HCT116 (cell line): ENCODE measurements around the gene TLR5. TPM values are rescaled to one million over a fixed set of nuclear protein-coding genes. Genes with fewer than 3 reads are reported as not detected.

Experiments
- ATAC-seq: fragments of 200-7000 bp; cut with Tn5 transposase; 2 replicates; pipeline ENCODE4 v1.9.1; 2020; ENCODE audit warnings: mild to moderate bottlenecking, moderate library complexity
- BruUV-seq: library from RNA; stranded (reverse); fragments of 400-500 nt; replicated peaks from 2 replicates; lab custom pipeline; 2021; lab: Mats Ljungman, UMichigan
- CTCF ChIA-PET: fragments of 300-600 bp; sonication (Branson Sonifier 250); formaldehyde crosslinking; loops from one replicate; lab custom pipeline; 2021; ENCODE audit warnings: antibody characterized with exemption; lab: Charles Lee
- POLR2A ChIA-PET: fragments of 300-600, 350-600 bp; sonication (Branson Sonifier 250); formaldehyde crosslinking; loops from one replicate; lab custom pipeline; 2021; ENCODE audit warnings: antibody characterized with exemption; lab: Charles Lee
- RAD21 ChIA-PET, 2 experiments: fragments of 300-600 bp; sonication (Branson Sonifier 250); formaldehyde crosslinking; loops; one replicate each; lab custom pipeline; 2023; ENCODE audit warnings: low total read pairs in 2 of 2; ENCODE audit not compliant: uncharacterized antibody in 2 of 2, unreplicated experiment in 2 of 2, low non-redundant PET in 1 of 2; lab: Charles Lee
- DNase-seq: peaks from one replicate; pipeline ENCODE4 v3.0.0-alpha.2; 2010; ENCODE audit warnings: low read depth, low spot score
- H2AFZ ChIP-seq: fragments of 200-600 bp; shearing (Covaris generic), sonication (generic); 2 replicates; pipeline ENCODE4 v1.6.1; 2017; ENCODE audit warnings: low read depth, mixed run types, mixed read lengths, antibody characterized with exemption, low read length; ENCODE audit not compliant: poor library complexity, severe bottlenecking
- H3K27ac ChIP-seq: 2 replicates; pipeline ENCODE4 v1.5.1; 2012; ENCODE audit warnings: low read depth, low read length
- H3K27me3 ChIP-seq: fragments of 200-600 bp; sonication (generic); 2 replicates; pipeline ENCODE4 v1.6.1; 2016; ENCODE audit warnings: mixed run types, low read length, mixed read lengths; ENCODE audit not compliant: insufficient read depth
- H3K36me3 ChIP-seq, 2 experiments: fragments of 200-500 bp in 1 of 2; fragments of 200-600 bp in 1 of 2; sonication (Bioruptor generic) in 1 of 2; sonication (generic) in 1 of 2; 2 replicates each; pipeline versions ENCODE4 v1.5.1 to v1.6.1; 2014 to 2016; ENCODE audit warnings: low read length in 2 of 2, inconsistent platforms in 1 of 2, mixed read lengths in 1 of 2, mixed run types in 1 of 2; ENCODE audit not compliant: insufficient read depth in 2 of 2, control insufficient read depth in 1 of 2
- H3K4me1 ChIP-seq, 2 experiments: fragments of 200-600 bp in 1 of 2; sonication (generic) in 1 of 2; 2 replicates each; pipeline versions ENCODE4 v1.5.1 to v1.6.1; 2012 to 2017; ENCODE audit warnings: low read length in 2 of 2, inconsistent platforms in 1 of 2, mild to moderate bottlenecking in 1 of 2, mixed read lengths in 1 of 2, mixed run types in 1 of 2, moderate library complexity in 1 of 2; ENCODE audit not compliant: insufficient read depth in 2 of 2, control insufficient read depth in 1 of 2
- H3K4me2 ChIP-seq: fragments of 200-600 bp; sonication (generic); 2 replicates; pipeline ENCODE4 v1.6.1; 2017; ENCODE audit warnings: mixed run types, low read length, mixed read lengths
- H3K4me3 ChIP-seq, 2 experiments: fragments of 200-600 bp in 1 of 2; sonication (generic) in 1 of 2; replicated peaks in 1 of 2; 2 replicates each; pipeline ENCODE4 v1.5.1; 2011 to 2016; ENCODE audit warnings: low read length in 2 of 2, control low read depth in 1 of 2, low read depth in 1 of 2, mild to moderate bottlenecking in 1 of 2, mixed read lengths in 1 of 2, mixed run types in 1 of 2
- H3K79me2 ChIP-seq: fragments of 200-600 bp; sonication (generic); 2 replicates; pipeline ENCODE4 v1.6.1; 2017; ENCODE audit warnings: mild to moderate bottlenecking, mixed run types, low read length, moderate library complexity, mixed read lengths; ENCODE audit not compliant: insufficient read depth
- H3K9ac ChIP-seq: fragments of 200-600 bp; sonication (generic); 2 replicates; pipeline ENCODE4 v1.6.1; 2016; ENCODE audit warnings: low read length, mixed read lengths
- H3K9me2 ChIP-seq: fragments of 200-600 bp; sonication (generic), shearing (Covaris generic); 2 replicates; pipeline ENCODE4 v1.6.1; 2017; ENCODE audit warnings: mixed run types, mild to moderate bottlenecking, moderate library complexity; ENCODE audit not compliant: insufficient read depth
- H3K9me3 ChIP-seq, 2 experiments: fragments of 200-500 bp in 1 of 2; fragments of 200-600 bp in 1 of 2; sonication (Bioruptor generic) in 1 of 2; sonication (generic) in 1 of 2; 2 replicates each; pipeline ENCODE4 v1.6.1; 2014 to 2017; ENCODE audit warnings: low read length in 2 of 2, mixed read lengths in 2 of 2, inconsistent platforms in 1 of 2, low read depth in 1 of 2, mild to moderate bottlenecking in 1 of 2, mixed run types in 1 of 2, moderate library complexity in 1 of 2; ENCODE audit not compliant: control insufficient read depth in 1 of 2, insufficient read depth in 1 of 2
- H4K20me1 ChIP-seq: fragments of 200-600 bp; sonication (generic), shearing (Covaris generic); 2 replicates; pipeline ENCODE4 v1.6.1; 2017; ENCODE audit warnings: mixed run types, mild to moderate bottlenecking, moderate library complexity; ENCODE audit not compliant: insufficient read depth
- CBX3 ChIP-seq: IDR thresholded peaks from 2 replicates; pipeline ENCODE4 v1.6.1; 2012; ENCODE audit warnings: low read depth
- EGR1 ChIP-seq: IDR thresholded peaks from 2 replicates; pipeline ENCODE4 v1.6.1; 2012; ENCODE audit warnings: low read depth
- ELF1 ChIP-seq: IDR thresholded peaks from 2 replicates; pipeline ENCODE4 v1.6.1; 2012; ENCODE audit warnings: low read depth, borderline replicate concordance
- EZH2 ChIP-seq: fragments of 200-600 bp; sonication (generic); IDR thresholded peaks from 2 replicates; pipeline ENCODE4 v1.6.1; 2017; ENCODE audit warnings: antibody characterized with exemption, mixed run types
- SIN3A ChIP-seq: IDR thresholded peaks from 2 replicates; pipeline ENCODE4 v1.6.1; 2012; ENCODE audit warnings: low read depth
- TCF7L2 ChIP-seq: IDR thresholded peaks from 2 replicates; pipeline ENCODE4 v1.7.0; 2011; ENCODE audit warnings: borderline replicate concordance, inconsistent platforms; ENCODE audit not compliant: insufficient read depth, insufficient read length; ENCODE audit errors: extremely low read depth
- YY1 ChIP-seq: IDR thresholded peaks from 2 replicates; pipeline ENCODE4 v1.6.1; 2011; ENCODE audit warnings: low read length, low read depth, moderate library complexity, mild to moderate bottlenecking; ENCODE audit not compliant: insufficient replicate concordance; ENCODE audit errors: extremely low read depth
- ZFX ChIP-seq: fragments of 450-650 bp; IDR thresholded peaks from 2 replicates; pipeline ENCODE4 v1.6.1; 2017
- ZNF274 ChIP-seq: fragments of 200-500 bp; sonication (Bioruptor generic); IDR thresholded peaks from 2 replicates; pipeline ENCODE4 v1.6.1; 2014; ENCODE audit warnings: mild to moderate bottlenecking, low read depth, low read length, inconsistent platforms
- intact Hi-C: fragments of 100-400 bp; cut with micrococcal nuclease; formaldehyde crosslinking; loops from 2 replicates; pipeline ENCODE4 v1.10.0; 2022
- total RNA-seq: library from RNA; stranded (reverse); gene quantifications from one replicate; pipeline ENCODE4 v1.2.1, GENCODE V29; 2021; ENCODE audit not compliant: unreplicated experiment
- TF ChIP-seq, protein P1 (sequence below): IDR thresholded peaks from 2 replicates; pipeline ENCODE4 v1.6.1; 2012
- TF ChIP-seq, protein P2 (sequence below): IDR thresholded peaks from 2 replicates; pipeline ENCODE4 v1.6.1; 2012
- TF ChIP-seq, protein P3 (sequence below): IDR thresholded peaks from 2 replicates; pipeline ENCODE4 v1.6.1; 2012; ENCODE audit warnings: low read depth

The TLR5 gene
- total RNA-seq, 1 experiment from 2014 or later, result 1.2 TPM

DNA sequence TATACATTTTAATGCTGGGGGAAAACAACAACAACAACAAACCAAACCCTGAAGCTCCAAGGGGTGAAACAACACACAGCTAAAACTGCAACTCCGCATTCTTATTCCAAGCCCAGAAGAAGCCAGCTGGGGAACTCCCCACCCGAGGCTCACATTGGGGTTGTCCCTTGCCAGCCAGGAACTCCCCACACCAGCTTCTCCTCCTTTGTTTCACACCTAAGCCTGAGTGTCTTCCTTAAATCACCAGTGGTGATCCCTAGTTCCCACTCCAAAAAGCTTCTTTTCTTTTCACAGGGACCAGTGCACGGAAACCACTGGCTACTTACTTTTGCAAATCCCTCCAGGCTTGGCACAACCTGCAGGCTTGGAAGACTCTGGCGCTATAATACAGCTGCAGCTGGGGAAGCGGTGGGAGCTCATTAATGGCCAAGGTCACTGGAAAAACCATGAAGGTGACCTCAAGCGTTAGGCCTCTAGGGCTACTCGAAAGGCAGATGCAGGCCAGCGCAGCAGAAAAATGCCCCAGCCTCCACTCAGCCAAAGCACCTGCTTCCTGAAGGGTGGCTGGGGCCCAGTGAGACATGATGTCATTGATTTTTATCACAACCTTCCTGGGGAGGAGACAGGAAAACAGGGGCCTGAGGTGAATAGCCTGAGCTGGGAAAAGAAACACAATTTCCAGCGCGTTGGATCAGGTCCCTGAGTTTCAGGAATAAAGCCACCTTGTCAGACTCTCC, 40.1 kb downstream of the TLR5 start:
- no TSS peak for BruUV-seq
- TF ChIP-seq SIN3A (no peak), TCF7L2 (no peak), EGR1 (no peak), ELF1 (no peak), ZFX (no peak), EZH2 (no peak), ZNF274 (no peak), YY1 (no peak), CBX3 (no peak)
- TF ChIP-seq, protein P1, sequence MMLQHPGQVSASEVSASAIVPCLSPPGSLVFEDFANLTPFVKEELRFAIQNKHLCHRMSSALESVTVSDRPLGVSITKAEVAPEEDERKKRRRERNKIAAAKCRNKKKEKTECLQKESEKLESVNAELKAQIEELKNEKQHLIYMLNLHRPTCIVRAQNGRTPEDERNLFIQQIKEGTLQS, result no peak
- TF ChIP-seq, protein P2, sequence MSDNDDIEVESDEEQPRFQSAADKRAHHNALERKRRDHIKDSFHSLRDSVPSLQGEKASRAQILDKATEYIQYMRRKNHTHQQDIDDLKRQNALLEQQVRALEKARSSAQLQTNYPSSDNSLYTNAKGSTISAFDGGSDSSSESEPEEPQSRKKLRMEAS, result no peak
- TF ChIP-seq, protein P3, sequence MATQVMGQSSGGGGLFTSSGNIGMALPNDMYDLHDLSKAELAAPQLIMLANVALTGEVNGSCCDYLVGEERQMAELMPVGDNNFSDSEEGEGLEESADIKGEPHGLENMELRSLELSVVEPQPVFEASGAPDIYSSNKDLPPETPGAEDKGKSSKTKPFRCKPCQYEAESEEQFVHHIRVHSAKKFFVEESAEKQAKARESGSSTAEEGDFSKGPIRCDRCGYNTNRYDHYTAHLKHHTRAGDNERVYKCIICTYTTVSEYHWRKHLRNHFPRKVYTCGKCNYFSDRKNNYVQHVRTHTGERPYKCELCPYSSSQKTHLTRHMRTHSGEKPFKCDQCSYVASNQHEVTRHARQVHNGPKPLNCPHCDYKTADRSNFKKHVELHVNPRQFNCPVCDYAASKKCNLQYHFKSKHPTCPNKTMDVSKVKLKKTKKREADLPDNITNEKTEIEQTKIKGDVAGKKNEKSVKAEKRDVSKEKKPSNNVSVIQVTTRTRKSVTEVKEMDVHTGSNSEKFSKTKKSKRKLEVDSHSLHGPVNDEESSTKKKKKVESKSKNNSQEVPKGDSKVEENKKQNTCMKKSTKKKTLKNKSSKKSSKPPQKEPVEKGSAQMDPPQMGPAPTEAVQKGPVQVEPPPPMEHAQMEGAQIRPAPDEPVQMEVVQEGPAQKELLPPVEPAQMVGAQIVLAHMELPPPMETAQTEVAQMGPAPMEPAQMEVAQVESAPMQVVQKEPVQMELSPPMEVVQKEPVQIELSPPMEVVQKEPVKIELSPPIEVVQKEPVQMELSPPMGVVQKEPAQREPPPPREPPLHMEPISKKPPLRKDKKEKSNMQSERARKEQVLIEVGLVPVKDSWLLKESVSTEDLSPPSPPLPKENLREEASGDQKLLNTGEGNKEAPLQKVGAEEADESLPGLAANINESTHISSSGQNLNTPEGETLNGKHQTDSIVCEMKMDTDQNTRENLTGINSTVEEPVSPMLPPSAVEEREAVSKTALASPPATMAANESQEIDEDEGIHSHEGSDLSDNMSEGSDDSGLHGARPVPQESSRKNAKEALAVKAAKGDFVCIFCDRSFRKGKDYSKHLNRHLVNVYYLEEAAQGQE, result no peak
- H3K9me3 ChIP-seq, result no peaks in the 10 kb centered on the region
- no peak overlapping the region for H3K4me2 ChIP-seq
- no peak for DNase-seq
- RAD21 ChIA-PET, result no interaction called here
- no peak for ATAC-seq
- no peak overlapping the region for H3K27ac ChIP-seq
- H2AFZ ChIP-seq, result no peak overlapping the region
- H3K27me3 ChIP-seq, result no peaks in the 10 kb centered on the region
- H3K4me1 ChIP-seq, result no peaks in the 10 kb centered on the region
- H3K4me3 ChIP-seq, result no peak overlapping the region
- H4K20me1 ChIP-seq, result no peaks in the 10 kb centered on the region
- intact Hi-C loops, result no loop called here
- POLR2A ChIA-PET, result interaction anchor here (1.1 kb wide), 1 partner anchor 20 kb away, joined by 3 read pairs; no protein-coding TSS in a partner anchor
- no peaks in the 10 kb centered on the region for H3K79me2 ChIP-seq
- H3K9me2 ChIP-seq, result no peaks in the 10 kb centered on the region; the same call in 1 of the 2 replicates
- H3K36me3 ChIP-seq, result no peaks in the 10 kb centered on the region
- CTCF ChIA-PET, result interaction anchor here (1.6 kb wide), 1 partner anchor 21 kb away, joined by 8 read pairs; no protein-coding TSS in a partner anchor
- no peak overlapping the region for H3K9ac ChIP-seq
